ENCODE results near the gene RAPGEFL1.

RAPGEFL1 gene

DNA sequence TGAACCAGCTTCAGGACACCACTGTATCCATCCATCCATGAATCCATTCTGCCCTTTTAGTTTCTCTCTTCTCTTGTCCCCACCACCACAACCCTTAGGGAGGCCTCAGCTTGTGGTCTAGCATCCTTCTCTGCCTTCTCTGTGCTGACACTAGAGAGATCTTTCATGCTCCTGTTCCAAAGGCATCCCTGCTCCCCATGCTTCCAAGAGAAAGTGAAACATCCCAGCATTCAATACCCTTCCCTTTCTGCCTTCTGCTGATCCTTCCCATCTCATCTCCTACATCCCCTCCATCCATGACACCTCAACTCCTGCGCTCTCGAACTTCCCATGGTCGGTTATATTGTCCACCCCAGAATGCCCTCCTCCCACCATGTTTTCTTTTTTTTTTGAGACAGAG lies 10.0 kb downstream of the RAPGEFL1 start:
- ChIA-PET CTCF (interaction anchor here (0.6 kb wide), 1 partner anchor 12 kb away, joined by 4 read pairs; no protein-coding TSS in a partner anchor), POLR2A (no interaction called here)
- DNase-seq (ENCODE audit: extremely low spot score) = no peak
- TF ChIP-seq SP1 (IDR thresholded peaks at IDR 0.05) = no peak
- no peak for TF ChIP-seq CTBP1 (IDR thresholded peaks at IDR 0.05; ENCODE audit: borderline replicate concordance)

- TF ChIP-seq L3MBTL2 (conservative IDR thresholded peaks at IDR 0.05) (no peak), CTBP1 (IDR thresholded peaks at IDR 0.05; ENCODE audit: borderline replicate concordance) (no peak)
- DNase-seq (ENCODE audit: extremely low spot score) = no peak
- ChIA-PET CTCF (interaction anchor here (0.7 kb wide), 1 partner anchor 161 kb away, joined by 3 read pairs; no protein-coding TSS in a partner anchor), POLR2A (interaction anchor here (0.8 kb wide), 1 partner anchor 75 kb away, joined by 3 read pairs; no protein-coding TSS in a partner anchor)
These were observed 11.4 kb downstream of the RAPGEFL1 start for GRCh38 chr17:40188694-40189093.

GRCh38 chr17:40190197-40191021 lies 13.1 kb downstream of the RAPGEFL1 start:
- TF ChIP-seq, protein P1, sequence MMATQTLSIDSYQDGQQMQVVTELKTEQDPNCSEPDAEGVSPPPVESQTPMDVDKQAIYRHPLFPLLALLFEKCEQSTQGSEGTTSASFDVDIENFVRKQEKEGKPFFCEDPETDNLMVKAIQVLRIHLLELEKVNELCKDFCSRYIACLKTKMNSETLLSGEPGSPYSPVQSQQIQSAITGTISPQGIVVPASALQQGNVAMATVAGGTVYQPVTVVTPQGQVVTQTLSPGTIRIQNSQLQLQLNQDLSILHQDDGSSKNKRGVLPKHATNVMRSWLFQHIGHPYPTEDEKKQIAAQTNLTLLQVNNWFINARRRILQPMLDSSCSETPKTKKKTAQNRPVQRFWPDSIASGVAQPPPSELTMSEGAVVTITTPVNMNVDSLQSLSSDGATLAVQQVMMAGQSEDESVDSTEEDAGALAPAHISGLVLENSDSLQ (IDR thresholded peaks at IDR 0.05) = no peak
- TF ChIP-seq LEF1 (IDR thresholded peaks at IDR 0.05; ENCODE audit: borderline replicate concordance) (no peak), HDGF (IDR thresholded peaks at IDR 0.05; ENCODE audit: borderline replicate concordance) (no peak), ARNT (IDR thresholded peaks at IDR 0.05) (no peak), ELF4 (IDR thresholded peaks at IDR 0.05) (no peak), ZNF384 (IDR thresholded peaks at IDR 0.05) (no peak), NFRKB (IDR thresholded peaks at IDR 0.05) (no peak), FOXK2 (IDR thresholded peaks at IDR 0.05) (no peak), SP1 (IDR thresholded peaks at IDR 0.05) (no peak), SUZ12 (IDR thresholded peaks at IDR 0.05) (no peak), L3MBTL2 (conservative IDR thresholded peaks at IDR 0.05) (no peak), FOXM1 (IDR thresholded peaks at IDR 0.05; ENCODE audit: borderline replicate concordance) (no peak), BHLHE40 (IDR thresholded peaks at IDR 0.05; ENCODE audit: borderline replicate concordance) (no peak), FOXA1 (IDR thresholded peaks at IDR 0.05) (no peak), CTBP1 (IDR thresholded peaks at IDR 0.05; ENCODE audit: borderline replicate concordance) (no peak), TARDBP (IDR thresholded peaks at IDR 0.05) (no peak)
- ChIA-PET POLR2A (no interaction called here), CTCF (interaction anchor here (0.6 to 1.7 kb wide), 4 partner anchors 12 to 116 kb away, joined by 3 to 6 read pairs (median 3); no protein-coding TSS in a partner anchor)
- DNase-seq (ENCODE audit: extremely low spot score) = peak; percentile 60

DNA sequence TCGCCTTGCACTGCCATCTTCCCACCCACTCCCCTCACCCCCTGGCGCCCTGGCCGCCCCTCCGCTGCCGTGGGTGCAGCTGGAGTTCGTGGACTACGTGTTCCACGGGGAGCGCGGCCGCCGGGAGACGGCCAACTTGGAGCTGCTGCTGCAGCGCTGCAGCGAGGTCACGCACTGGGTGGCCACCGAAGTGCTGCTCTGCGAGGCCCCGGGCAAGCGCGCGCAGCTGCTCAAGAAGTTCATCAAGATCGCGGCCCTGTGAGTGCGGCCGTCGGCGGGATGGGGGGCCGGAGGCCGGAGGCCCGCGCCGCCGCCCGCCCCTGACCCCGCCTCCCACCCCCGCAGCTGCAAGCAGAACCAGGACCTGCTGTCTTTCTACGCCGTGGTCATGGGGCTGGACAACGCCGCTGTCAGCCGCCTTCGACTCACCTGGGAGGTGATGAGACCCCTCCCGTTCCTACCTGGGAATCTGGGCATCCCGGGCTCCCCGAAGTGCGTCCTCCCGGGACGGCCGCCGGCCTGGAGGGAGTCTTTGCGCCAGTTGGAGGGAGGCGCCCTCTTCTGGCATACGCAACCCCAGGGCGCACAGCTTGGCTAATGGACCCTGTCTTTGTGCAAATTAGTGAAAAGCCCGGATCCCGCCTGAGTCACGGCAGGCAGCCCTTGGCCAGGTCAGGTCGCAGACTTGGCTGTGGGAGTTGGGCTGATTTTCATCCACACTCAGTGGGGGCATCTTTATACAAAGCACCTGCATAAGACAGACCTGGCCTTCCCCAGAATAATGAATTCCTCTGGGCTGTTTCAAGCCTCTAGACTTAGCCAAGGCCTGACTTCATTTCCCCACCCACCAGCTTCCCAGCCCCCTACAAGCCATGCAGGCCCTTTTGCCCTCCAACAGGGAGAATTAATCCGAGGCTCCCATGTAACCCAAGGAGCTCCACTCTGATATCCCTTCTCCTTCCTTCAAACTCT lies 14.3 kb downstream of the RAPGEFL1 start:
- DNase-seq (ENCODE audit: extremely low spot score) = peak; percentile 57
- POLR2A ChIA-PET = interaction anchor here (0.6 to 2.5 kb wide), 4 partner anchors 27 to 97 kb away, joined by 3 to 7 read pairs (median 4); partner anchors contain the start of genes CASC3 and WIPF2
- no peak for TF ChIP-seq LEF1 (IDR thresholded peaks at IDR 0.05; ENCODE audit: borderline replicate concordance)
- CTCF ChIA-PET = interaction anchor here (0.5 to 1.7 kb wide), 6 partner anchors 23 to 117 kb away, joined by 3 to 6 read pairs (median 3); no protein-coding TSS in a partner anchor

DNA sequence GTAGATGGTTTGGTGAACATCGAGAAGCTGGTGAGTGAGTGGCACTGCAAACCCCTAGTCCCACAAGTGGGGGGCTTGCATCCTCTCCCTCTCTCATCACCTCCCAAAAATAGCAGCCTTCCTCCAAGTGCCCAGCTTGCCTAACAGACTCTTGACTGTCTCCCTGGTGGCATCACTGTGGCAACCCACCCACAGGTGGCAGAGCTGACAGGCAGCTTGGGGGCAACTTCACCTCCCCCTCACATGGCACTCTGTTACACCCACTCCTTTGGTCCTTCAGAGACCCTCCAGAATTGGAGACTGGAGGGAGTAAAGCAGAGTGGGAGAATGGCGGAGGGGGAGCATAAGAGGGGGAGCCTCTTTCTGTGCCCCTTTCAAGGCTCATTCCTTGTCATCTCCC lies 15.7 kb downstream of the RAPGEFL1 start:
- DNase-seq (ENCODE audit: extremely low spot score) = no peak
- CTCF ChIA-PET = no interaction called here

GRCh38 chr17:40194821-40195220 lies 17.6 kb downstream of the RAPGEFL1 start:
- DNase-seq (ENCODE audit: extremely low spot score) = no peak
- POLR2A ChIA-PET = interaction anchor here (1.2 kb wide), 1 partner anchor 10 kb away, joined by 3 read pairs; no protein-coding TSS in a partner anchor
- CTCF ChIA-PET = no interaction called here
- TF ChIP-seq ARNT (IDR thresholded peaks at IDR 0.05) (no peak), FOXK2 (IDR thresholded peaks at IDR 0.05) (no peak), SP1 (IDR thresholded peaks at IDR 0.05) (no peak), FOXM1 (IDR thresholded peaks at IDR 0.05; ENCODE audit: borderline replicate concordance) (no peak), FOXA1 (IDR thresholded peaks at IDR 0.05) (no peak), TARDBP (IDR thresholded peaks at IDR 0.05) (no peak), NFRKB (IDR thresholded peaks at IDR 0.05) (no peak), ELF4 (IDR thresholded peaks at IDR 0.05) (no peak), LEF1 (IDR thresholded peaks at IDR 0.05; ENCODE audit: borderline replicate concordance) (no peak), HDGF (IDR thresholded peaks at IDR 0.05; ENCODE audit: borderline replicate concordance) (no peak), ZNF384 (IDR thresholded peaks at IDR 0.05) (no peak)
- TF ChIP-seq, protein P1 (IDR thresholded peaks at IDR 0.05) = no peak

More for the DNA sequence above, 15.7 kb downstream of the RAPGEFL1 start:
- POLR2A ChIA-PET = interaction anchor here (2.5 kb wide), 1 partner anchor 25 kb away, joined by 7 read pairs; the partner anchor contains the start of gene WIPF2
- TF ChIP-seq FOXA1 (IDR thresholded peaks at IDR 0.05) (no peak), BHLHE40 (IDR thresholded peaks at IDR 0.05; ENCODE audit: borderline replicate concordance) (no peak), FOXM1 (IDR thresholded peaks at IDR 0.05; ENCODE audit: borderline replicate concordance) (no peak), ARNT (IDR thresholded peaks at IDR 0.05) (no peak), NFRKB (IDR thresholded peaks at IDR 0.05) (no peak), LEF1 (IDR thresholded peaks at IDR 0.05; ENCODE audit: borderline replicate concordance) (no peak), CTBP1 (IDR thresholded peaks at IDR 0.05; ENCODE audit: borderline replicate concordance) (no peak), SUZ12 (IDR thresholded peaks at IDR 0.05) (no peak), SP1 (IDR thresholded peaks at IDR 0.05) (no peak), HDGF (IDR thresholded peaks at IDR 0.05; ENCODE audit: borderline replicate concordance) (no peak), ELF4 (IDR thresholded peaks at IDR 0.05) (no peak), FOXK2 (IDR thresholded peaks at IDR 0.05) (no peak)
- TF ChIP-seq, protein P1 (IDR thresholded peaks at IDR 0.05) = no peak

Data from HEK293T (cell line).